ENCODE measurements around the gene SCTR.

SCTR gene

DNA sequence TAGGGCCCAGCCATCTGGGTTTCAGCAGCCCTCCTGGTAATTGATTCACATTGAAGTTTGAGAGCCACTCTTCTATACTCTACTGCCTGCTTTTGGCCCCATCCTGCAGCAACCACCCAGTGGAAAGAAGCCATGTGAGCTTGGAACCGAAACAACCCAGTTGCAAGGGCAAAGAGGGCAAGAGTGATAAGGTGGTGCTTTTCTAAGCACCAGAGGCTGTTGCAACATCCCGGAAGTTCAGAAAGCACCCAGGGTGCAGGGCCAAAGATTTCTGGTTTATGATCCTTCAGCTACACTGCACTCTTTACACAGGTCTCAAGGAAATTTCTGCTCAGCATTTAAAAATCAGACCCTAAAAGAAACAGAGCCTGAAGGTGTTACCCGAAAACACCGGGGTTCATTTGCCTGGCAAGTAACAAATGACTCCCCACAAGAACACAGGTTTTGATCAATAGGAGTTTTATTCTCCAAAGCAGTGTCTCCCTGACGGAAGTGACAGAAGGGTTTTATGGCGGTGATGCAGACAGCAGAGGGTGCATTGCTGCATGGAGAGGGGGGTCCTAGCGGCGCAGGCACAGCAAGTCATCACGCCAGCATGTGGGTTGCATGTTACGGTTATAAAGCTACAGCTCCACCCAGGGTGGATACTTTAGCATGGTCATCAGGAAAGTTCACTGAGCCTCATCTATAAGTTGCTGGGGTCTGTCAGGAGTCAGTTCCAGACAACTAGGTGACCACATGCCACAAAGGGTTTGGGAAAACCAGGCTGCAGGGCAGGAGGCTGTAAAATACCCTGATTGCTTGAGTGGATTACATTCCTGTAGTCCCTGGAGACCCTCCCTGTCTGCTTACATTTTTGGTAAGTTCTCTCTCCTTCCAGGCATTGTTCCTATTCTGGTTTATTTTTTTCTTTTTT, 121.4 kb downstream of the SCTR start:
- no peak for DNase-seq

DNA sequence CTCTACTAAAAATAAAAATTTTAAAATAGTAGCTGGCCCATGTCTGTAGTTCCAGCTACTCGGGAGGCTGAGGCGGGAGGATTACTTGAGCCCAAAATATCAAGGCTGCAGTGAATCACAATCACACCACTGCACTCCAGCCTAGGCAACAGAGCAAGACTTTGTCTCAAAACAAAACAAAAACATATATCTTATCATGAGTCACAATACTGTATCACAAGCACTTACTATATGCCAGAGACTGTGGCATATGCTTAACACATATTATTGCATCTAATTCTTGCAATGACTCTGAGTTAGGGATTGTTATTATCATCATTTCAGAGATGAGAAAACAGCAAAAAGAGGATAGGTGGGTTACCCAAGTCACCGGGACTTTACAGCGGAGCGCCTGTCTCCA, 122.2 kb downstream of the SCTR start:
- DNase-seq = no peak

- no peak for DNase-seq
Observed at GRCh38 chr2:119397196-119397595, 127.1 kb downstream of the SCTR start.

DNA sequence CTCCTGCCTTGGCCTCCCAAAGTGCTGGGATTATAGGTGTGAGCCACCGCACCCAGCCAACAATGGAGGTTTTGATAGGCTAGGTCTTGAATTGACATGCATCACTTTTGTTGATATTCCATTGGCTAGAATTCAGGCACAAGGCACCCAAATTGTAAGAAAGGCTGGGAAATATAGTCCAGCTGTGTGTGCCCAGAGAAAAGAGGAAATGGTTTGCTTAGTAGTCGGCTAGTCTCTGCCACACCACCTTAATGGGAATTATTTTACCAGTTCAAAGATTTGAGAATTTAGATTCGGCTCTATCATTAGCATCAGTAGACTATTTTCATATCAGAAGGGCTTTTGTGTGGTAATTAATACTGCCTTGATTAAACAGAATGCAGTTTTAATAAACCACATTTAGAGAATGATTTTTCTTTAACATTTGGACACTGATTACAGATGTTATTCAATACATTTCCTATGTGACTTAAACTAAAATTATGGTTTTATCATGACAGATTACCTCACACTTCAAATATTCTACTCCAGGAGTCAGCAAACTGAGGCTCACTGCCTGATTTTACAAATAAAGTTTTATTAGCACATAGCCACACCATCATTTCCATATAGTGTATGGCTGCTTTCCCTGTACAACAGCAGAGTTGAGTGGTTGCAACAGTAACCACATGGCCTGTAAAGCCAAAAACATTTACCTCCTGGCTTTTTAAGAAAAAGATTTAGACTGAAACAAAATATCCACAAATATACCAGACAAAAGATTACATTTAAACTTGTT, 130.1 kb downstream of the SCTR start:
- DNase-seq = no peak
